ENCODE measurements around the gene ADGRL4. TPM values are rescaled to one million over a fixed set of nuclear protein-coding genes. Genes with fewer than 3 reads are reported as not detected.
"Not testable (repeated sequence)": the region's sequence is repeated elsewhere in the genome, so short reads cannot be mapped to it uniquely, and the experiment has no call there.

The ADGRL4 gene
- total RNA-seq, 1 donor from 2014 or later, result 161 TPM

DNA sequence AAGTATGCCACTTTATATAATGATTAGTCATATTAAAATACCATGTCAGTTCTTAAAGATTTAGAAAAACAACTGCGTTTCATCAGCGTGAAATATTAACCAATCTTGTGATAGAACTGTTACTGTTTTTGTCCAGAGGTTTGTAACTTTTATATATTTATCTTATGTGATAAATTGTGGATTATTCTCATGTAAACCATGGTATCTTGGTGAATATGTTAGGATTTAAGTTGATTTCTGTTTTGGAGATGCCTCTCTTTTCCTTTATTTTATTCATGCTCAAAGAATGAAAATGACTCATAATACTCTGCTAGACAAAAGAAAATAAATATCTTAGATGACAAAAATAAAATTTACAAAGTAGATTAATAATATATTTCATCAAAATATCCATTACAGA is 88.4 kb downstream of the ADGRL4 start:
- DNase-seq (ENCODE audit: low read depth, low spot score), result no peak

DNA sequence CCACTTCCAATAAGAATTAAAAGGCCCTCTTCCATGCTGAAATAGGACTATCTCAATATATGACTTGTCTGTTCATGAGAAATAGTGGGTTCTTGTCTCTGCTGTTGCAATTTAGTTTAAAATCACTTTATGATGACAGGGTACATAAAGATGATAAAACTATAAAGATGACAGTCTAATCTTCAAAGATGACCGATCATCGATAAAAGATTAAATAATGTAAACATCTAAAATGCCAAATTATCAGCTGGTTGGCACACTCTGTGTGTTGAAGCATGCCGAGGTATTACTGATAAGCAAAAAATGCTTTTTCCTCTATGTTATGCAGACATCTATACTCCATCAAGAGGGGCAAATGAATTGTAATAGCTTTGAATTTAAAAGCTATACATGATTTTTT is 89.5 kb downstream of the ADGRL4 start:
- no peak for DNase-seq (ENCODE audit: low read depth, low spot score)

- no peak for DNase-seq (ENCODE audit: low read depth, low spot score)
Observed at GRCh38 chr1:78913950-78914349, 92.6 kb downstream of the ADGRL4 start.

DNA sequence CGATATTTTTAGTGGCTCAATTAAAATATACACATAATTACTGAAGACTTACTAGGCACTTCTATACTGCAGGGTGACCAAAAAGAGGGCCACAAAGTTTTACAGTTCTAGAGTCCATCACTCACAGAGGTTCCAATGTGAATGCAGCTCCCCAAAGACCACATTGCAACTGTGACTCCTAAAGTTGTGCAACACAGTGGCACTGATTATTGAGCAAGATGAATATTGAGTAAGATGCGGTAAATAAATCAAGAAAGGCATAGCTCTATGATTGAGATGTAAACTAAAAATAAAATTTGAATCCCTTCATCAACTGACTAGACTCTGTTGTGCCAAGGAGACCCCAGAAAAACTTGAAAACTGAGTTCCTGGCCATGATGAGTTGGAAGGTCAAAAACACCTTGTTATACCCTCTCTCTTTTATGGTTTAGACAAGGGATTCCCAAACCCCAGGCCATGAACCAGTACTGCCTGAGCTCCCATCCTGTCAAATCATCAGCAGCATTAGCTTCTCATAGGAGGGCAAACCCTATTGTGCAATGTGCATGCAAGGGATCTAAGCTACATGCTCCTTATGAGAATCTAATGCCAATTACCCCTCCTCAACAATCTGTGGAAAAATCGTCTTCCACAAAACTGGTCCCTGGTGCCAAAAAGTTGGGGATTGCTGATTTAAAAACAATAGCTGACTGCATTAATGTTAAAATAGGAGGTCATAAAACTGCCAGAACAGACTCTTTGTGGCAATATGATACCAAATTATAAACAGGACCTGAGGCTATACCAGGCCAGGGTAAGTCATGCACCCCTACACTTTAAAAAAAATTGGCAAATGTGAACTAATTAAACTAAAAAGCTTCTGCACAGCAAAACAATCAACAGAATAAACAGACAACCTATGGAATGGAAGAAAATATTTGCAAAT is 94.3 kb downstream of the ADGRL4 start:
- no peak for DNase-seq (ENCODE audit: low read depth, low spot score)

GRCh38 chr1:78902641-78903040 is 103.9 kb downstream of the ADGRL4 start:
- no peak for DNase-seq (ENCODE audit: low read depth, low spot score)

DNA sequence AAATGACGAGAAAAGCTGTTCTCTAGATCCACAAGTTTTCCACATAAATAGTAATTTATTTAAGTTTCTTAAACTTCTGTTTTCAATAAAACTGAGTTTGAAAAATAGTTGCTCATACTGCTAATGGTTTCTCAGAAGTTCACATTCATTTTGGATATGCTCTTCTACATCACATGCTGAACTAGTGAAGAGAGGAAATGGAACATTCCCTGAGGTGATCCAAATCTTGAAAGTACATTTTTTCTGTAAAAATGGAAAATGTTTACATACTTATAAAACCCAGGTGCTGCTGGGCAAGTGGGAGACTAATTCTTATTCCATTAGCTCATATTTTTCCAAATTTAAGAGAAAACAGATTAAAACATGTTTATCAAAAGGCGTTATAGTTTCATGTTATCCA is 111.7 kb downstream of the ADGRL4 start:
- DNase-seq (ENCODE audit: low read depth, low spot score), result no peak

DNA sequence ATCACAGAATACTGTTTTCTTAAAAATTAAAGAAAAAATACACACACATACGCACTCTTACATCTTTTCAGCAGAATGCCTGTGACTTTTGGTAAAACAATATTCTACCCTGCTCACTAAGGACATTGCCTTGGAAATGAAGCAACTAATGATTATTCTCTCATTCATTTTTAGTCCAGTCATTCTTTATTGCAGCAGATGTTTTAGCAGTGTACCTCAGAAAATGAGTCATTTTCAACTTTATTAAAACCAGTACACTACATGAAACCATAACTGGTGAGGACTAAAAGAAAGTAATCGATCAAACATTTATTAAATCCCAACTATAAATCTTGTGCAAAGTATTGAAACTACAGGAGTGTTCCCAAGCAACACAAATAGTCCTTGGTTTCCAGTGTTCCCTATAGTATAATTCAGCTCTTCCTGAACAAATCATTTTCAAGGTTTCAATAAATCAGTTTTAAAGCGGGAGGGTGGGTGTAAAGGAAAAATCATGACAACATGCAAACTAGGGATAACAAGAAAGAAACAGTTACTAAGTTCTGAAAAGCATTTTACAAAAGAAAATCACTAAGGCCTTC is 114.2 kb downstream of the ADGRL4 start:
- no peak for DNase-seq (ENCODE audit: low read depth, low spot score)

- no peak for DNase-seq (ENCODE audit: low read depth, low spot score)
Observed at GRCh38 chr1:78887458-78887857, 119.1 kb downstream of the ADGRL4 start.

DNA sequence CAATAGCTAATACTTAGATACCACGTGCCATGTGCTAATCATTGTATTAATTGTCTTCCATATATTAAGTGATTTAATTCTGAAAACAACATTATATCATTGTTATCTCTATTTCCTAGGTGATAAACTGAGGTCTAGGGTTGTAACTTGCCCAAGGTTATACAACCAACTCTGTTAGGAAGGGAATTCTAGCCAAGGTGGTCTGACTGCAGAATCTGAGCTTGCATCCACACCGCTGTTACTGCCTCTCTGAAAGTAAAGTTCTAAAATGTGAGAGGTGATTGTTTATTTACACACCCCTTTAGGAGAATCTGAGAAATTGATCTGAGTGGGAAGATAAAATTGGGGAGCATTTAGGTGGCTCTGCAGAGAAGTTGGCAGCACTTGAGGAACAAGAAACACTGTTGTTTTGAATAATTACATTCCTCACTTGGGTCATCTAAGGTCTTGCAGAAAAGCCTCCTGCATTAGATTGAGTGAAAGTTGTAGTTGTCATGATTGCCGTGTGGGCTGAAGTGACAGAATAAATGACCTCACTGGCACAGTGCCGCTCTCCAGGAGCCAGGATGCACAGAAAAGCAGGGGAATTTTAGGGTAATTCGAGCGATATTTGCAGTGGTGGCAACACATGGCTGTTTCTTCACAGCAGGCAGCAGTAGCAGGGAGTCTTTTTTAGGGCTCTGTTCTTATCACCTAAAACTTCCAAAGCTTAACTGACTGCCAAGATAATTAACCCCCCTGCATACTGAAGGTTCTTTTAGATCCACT is 121.7 kb downstream of the ADGRL4 start:
- DNase-seq (ENCODE audit: low read depth, low spot score), result no peak

DNA sequence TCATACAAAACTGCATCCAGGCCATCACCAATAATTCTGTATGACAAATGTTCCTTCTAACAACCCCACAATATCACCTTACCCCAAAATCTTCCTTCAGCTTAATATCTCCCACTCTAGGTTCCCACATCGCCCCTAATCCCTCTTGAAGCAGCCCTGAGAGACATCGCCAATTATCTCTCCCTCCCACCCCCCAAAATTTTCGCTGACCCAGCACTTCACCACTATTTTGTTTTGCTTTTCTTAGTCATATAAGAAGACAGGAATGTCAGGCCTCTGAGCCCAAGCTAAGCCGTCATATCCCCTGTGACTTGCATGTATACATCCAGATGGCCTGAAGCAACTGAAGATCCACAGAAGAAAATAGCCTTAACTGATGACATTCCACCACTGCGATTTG is 126.3 kb downstream of the ADGRL4 start:
- no peak for DNase-seq (ENCODE audit: low read depth, low spot score)

DNA sequence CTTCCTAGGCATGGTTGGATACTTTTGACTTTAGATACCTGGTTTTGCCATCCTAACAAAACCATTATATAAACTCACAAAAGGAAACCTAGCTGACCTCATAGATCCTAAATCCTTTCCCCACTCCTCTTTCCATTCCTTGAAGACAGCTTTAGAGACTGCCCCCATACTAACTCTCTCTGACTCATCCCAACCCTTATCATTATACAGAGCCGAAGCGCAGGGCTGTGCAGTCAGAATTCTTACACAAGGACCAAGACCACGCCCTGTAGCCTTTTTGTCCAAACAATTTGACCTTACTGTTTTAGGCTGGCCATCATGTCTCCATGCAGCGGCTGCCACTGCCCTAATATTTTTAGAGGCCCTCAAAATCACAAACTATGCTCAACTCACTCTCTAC is 130.5 kb downstream of the ADGRL4 start:
- DNase-seq (ENCODE audit: low read depth, low spot score), result not testable (repeated sequence)

DNA sequence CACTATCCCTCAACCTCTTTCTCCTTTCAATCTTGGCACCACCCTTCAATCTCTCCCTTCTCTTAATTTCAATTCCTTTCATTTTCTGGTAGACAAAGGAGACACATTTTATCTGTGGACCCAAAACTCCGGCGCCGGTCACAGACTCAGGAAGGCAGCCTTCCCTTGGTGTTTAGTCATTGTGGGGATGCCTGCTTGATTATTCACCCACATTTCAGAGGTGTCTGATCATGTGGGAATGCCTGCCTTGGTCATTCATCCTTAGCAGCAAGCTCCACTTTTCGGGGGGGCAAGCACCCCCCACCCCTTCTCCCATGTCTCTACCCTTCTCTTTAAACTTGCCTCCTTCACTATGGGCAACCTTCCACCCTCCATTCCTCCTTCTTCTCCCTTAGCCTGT is 133.7 kb downstream of the ADGRL4 start:
- not testable (repeated sequence) for DNase-seq (ENCODE audit: low read depth, low spot score)

DNA sequence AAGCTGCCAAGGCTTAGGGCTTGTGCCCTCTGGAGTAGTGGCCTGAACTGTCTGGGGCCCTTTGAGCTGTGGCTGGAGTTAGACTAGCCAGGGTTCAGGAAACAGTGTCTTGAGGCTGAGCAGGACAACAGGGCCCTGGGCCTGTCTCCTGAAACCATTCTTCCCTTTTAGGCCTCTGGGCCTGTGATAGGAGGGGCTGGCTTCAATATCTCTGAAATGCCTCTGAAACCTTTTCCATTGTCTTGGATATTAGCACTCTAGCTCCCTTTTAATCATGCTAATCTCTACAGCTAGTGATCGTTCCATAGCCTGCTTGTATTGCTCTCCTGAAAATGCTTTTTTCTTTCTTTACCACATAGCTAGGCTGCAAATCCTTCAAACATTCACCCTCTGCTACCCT is 135.3 kb downstream of the ADGRL4 start:
- DNase-seq (ENCODE audit: low read depth, low spot score), result no peak

GRCh38 chr1:78869136-78869535 is 137.4 kb downstream of the ADGRL4 start:
- DNase-seq (ENCODE audit: low read depth, low spot score), result no peak

GRCh38 chr1:78864175-78864574 is 142.4 kb downstream of the ADGRL4 start:
- DNase-seq (ENCODE audit: low read depth, low spot score), result no peak

DNA sequence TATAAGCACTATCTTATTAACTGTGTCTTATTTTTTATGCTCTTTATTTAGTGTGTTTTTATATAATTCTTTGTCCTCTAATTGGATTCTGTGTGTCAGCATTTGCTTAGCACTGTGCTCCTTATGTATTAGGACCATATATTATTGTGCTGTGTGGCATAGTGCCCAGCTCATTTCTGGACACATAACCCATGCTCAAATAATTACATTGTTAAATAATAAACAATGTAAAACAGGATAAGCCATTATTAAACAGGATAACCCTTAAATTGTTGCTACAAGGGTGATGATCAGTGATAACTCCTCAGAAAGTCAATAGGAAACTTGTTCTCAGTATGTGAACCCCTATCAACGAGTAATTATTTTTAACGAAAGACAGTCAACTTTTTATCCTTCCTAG is 150.4 kb downstream of the ADGRL4 start:
- DNase-seq (ENCODE audit: low read depth, low spot score), result no peak

GRCh38 chr1:78855258-78855657 is 151.3 kb downstream of the ADGRL4 start:
- no peak for DNase-seq (ENCODE audit: low read depth, low spot score)

- no peak for DNase-seq (ENCODE audit: low read depth, low spot score)
Observed at GRCh38 chr1:78854556-78854955, 152.0 kb downstream of the ADGRL4 start.

- no peak for DNase-seq (ENCODE audit: low read depth, low spot score)
Observed at GRCh38 chr1:78843546-78843945, 163.0 kb downstream of the ADGRL4 start.

GRCh38 chr1:78843111-78843510 is 163.4 kb downstream of the ADGRL4 start:
- no peak for DNase-seq (ENCODE audit: low read depth, low spot score)

DNA sequence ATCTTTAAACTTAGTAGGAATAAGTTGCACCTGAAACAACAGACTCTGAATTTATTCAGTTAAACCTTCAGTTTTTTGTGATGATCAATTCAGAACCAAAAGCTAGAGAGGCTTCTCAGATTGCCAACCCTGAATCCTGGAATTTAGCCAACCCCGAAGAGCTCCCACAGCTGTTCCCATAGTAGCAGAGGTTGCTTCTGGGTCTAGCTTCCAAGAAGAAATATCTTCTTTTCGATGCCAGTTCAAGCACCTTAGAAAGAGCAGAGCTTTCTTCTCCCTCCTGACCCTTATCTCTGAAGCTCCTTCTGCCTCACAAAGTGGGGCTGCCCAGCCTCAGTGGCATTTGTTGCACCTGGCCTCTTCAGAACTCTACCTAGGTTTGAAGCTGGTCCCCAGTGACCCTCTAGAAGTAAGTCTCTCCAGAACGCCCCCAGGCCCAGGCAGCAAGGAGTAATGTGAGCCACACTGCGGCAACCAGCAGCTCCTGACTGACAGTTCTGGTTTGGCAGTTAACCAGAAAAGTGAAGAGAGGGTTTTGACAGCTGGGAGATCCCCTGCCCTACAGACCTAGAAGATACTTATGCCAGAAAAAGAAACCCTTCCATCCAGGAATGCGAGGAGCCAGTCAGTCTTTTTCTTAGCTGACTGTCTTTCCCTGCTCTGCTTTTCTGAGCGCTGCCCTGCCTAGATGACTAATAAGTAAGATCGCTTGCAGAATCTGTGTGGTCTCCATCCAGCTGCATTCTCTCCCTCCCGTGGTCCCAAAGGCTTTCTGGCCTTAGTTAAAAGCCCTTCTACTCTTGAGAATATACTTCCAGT is 165.9 kb downstream of the ADGRL4 start:
- DNase-seq (ENCODE audit: low read depth, low spot score), result no peak
